HG03103 (cell line): Measurements from ENCODE around the gene LRIG1.

Source experiments
- ATAC-seq: cut with Tn5 transposase; IDR thresholded peaks from one replicate; pipeline ENCODE4 v1.9.1; 2021; ENCODE audit warnings: low read depth; ENCODE audit not compliant: unreplicated experiment

Gene LRIG1

GRCh38 chr3:66472313-66473134, 28.3 kb downstream of the LRIG1 start:
- ATAC-seq: peak; percentile 59

GRCh38 chr3:66470956-66471686, 29.7 kb downstream of the LRIG1 start:
- no peak for ATAC-seq

GRCh38 chr3:66470285-66470684, 30.5 kb downstream of the LRIG1 start:
- no peak for ATAC-seq

- peak; percentile 53 for ATAC-seq
These were observed 31.6 kb downstream of the LRIG1 start for GRCh38 chr3:66469220-66469640.

- no peak for ATAC-seq
These were observed 32.7 kb downstream of the LRIG1 start for GRCh38 chr3:66467996-66468735.

- no peak for ATAC-seq
These were observed 34.1 kb downstream of the LRIG1 start for GRCh38 chr3:66466606-66467270.

GRCh38 chr3:66465587-66465986, 35.2 kb downstream of the LRIG1 start:
- no peak for ATAC-seq

GRCh38 chr3:66465034-66465433, 35.8 kb downstream of the LRIG1 start:
- no peak for ATAC-seq

- no peak for ATAC-seq
These were observed 36.3 kb downstream of the LRIG1 start for GRCh38 chr3:66464512-66464894.

- ATAC-seq: no peak
These were observed 36.9 kb downstream of the LRIG1 start for GRCh38 chr3:66463730-66464511.

GRCh38 chr3:66463054-66463631, 37.7 kb downstream of the LRIG1 start:
- no peak for ATAC-seq

- ATAC-seq: no peak
These were observed 43.6 kb downstream of the LRIG1 start for GRCh38 chr3:66457252-66457651.

GRCh38 chr3:66456711-66457173, 44.1 kb downstream of the LRIG1 start:
- ATAC-seq: no peak

GRCh38 chr3:66454464-66454859, 46.4 kb downstream of the LRIG1 start:
- no peak for ATAC-seq

GRCh38 chr3:66453651-66454463, 47.0 kb downstream of the LRIG1 start:
- no peak for ATAC-seq

- ATAC-seq: no peak
These were observed 48.4 kb downstream of the LRIG1 start for GRCh38 chr3:66452303-66453011.

- no peak for ATAC-seq
These were observed 49.1 kb downstream of the LRIG1 start for GRCh38 chr3:66451766-66452165.

GRCh38 chr3:66450390-66451022, 50.3 kb downstream of the LRIG1 start:
- no peak for ATAC-seq
